Measurements from ENCODE around the gene TBC1D10A. TPM values are rescaled to one million over a fixed set of nuclear protein-coding genes. Genes with fewer than 3 reads are reported as not detected.

Gene TBC1D10A
- total RNA-seq, 2 donors from 2014 or later: 34.3 to 35.8 TPM

DNA sequence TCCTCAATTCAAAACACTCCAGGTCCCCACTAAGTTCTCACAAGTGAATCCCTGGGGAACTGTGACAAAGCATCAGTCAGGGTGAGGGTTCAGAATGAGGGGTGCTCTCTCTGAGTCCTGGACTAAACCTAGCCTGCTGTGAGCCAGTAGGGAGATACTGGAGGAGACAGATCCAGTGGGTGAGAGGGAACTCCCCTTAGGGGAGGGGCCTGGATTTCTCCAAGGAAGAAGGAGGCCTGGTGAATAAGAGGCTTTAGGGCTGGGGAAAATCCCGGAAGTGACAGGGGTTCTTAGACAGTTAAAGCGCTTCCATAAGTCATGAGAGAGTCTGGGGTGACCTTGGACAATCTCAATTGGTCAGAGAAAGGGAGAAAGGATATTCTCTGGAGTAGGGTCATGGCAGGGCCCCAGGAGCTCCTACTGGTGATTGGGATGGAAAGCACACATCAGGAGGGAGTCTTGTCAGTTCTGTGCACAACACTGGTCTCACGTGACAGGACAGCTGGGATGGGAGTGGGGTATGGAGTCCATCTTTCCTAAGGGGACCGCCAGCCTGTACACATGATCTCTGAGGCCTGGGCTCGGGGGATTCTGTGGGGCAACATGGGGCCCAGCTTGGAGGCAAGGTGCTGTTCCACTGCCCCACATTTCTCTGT is 1.5 kb downstream of the TBC1D10A start:
- H3K9ac ChIP-seq (ENCODE audit: low read depth in 2 of 2, low read length in 2 of 2): peak overlapping the region; percentile 82 to 94
- intact Hi-C loops (cut with DNase I): no loop called here
- peaks cover 7% of the 10 kb centered on the region for H3K4me1 ChIP-seq

DNA sequence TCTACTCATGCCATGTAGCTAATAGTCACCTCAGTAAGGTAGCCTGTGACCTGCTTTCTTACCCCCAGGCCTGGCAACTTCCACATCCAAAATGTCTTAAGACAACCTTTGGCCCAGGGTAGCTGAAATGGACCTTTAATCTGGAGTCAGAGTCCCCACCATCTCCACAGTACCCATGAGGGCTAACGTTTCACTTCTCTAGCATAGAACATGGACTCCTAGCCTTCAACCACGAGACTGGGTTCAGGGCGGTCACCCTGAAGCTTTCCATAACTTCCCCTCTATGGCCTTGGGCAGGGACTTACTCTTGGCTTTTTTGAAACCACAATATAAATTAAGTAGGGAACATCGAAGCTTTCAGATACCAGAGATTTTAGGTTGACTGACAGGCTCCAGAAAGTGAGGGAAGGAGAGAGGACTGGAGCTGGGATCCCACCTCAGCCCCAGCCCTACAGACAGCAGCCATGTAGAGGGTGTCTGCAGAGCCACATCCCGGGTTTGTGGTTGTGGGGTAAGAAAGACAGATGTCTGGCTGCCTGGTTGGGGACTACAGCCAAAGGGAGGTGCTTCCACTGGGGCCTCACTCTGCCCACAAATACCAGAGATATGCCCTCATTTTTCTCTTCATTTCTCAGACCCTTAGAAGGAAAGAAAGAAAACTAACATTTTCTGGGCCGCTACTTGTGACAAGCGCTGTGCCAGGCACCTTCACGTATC is 2.6 kb downstream of the TBC1D10A start:
- Histone ChIP-seq H3K27ac (peak overlapping the region; percentile 87), H3K4me1 (peaks cover 7% of the 10 kb centered on the region), H3K9me3 (no peaks in the 10 kb centered on the region), H3K9ac (ENCODE audit: low read depth in 2 of 2, low read length in 2 of 2) (no peak overlapping the region), H3K27me3 (no peaks in the 10 kb centered on the region), H3K36me3 (no peaks in the 10 kb centered on the region), H3K4me3 (no peak overlapping the region)
- DNase-seq: no peak
- intact Hi-C loops (cut with DNase I): no loop called here
- TF ChIP-seq, protein P1, sequence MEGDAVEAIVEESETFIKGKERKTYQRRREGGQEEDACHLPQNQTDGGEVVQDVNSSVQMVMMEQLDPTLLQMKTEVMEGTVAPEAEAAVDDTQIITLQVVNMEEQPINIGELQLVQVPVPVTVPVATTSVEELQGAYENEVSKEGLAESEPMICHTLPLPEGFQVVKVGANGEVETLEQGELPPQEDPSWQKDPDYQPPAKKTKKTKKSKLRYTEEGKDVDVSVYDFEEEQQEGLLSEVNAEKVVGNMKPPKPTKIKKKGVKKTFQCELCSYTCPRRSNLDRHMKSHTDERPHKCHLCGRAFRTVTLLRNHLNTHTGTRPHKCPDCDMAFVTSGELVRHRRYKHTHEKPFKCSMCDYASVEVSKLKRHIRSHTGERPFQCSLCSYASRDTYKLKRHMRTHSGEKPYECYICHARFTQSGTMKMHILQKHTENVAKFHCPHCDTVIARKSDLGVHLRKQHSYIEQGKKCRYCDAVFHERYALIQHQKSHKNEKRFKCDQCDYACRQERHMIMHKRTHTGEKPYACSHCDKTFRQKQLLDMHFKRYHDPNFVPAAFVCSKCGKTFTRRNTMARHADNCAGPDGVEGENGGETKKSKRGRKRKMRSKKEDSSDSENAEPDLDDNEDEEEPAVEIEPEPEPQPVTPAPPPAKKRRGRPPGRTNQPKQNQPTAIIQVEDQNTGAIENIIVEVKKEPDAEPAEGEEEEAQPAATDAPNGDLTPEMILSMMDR (IDR thresholded peaks at IDR 0.05): no peak

More for the DNA sequence above, 1.5 kb downstream of the TBC1D10A start:
- peak overlapping the region; percentile 93 for H3K4me3 ChIP-seq
- H3K9me3 ChIP-seq: no peaks in the 10 kb centered on the region
- TF ChIP-seq, protein P1 (IDR thresholded peaks at IDR 0.05): no peak
- no peaks in the 10 kb centered on the region for H3K36me3 ChIP-seq
- H3K27ac ChIP-seq: peak overlapping the region; percentile 87
- peak; percentile 80 for DNase-seq
- no peaks in the 10 kb centered on the region for H3K27me3 ChIP-seq

DNA sequence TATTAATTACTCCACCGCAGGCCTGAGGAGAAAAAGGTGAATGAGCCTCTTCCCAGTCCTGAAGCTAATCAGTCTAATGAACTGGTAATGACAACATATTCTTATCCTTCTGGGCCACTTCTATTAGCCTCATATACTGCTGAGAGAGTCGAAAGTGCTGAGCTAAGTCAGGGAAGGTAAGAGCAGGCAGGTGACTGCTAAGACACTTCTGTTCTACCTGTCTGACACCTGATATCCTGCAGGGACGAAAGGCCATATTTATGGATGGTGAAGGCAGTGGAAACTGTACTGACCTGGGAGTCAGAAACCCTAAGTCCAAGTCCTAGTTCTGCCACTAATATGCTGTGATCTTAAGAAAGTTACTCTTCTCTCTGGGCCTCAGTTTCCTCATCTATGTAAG is 3.5 kb downstream of the TBC1D10A start:
- Histone ChIP-seq H3K36me3 (no peaks in the 10 kb centered on the region), H3K9ac (ENCODE audit: low read depth in 2 of 2, low read length in 2 of 2) (no peak overlapping the region), H3K9me3 (no peaks in the 10 kb centered on the region), H3K27ac (no peak overlapping the region), H3K27me3 (no peaks in the 10 kb centered on the region), H3K4me3 (no peak overlapping the region), H3K4me1 (peaks cover 8% of the 10 kb centered on the region)
- DNase-seq: no peak
- TF ChIP-seq, protein P1 (IDR thresholded peaks at IDR 0.05): no peak
- intact Hi-C loops (cut with DNase I): no loop called here

DNA sequence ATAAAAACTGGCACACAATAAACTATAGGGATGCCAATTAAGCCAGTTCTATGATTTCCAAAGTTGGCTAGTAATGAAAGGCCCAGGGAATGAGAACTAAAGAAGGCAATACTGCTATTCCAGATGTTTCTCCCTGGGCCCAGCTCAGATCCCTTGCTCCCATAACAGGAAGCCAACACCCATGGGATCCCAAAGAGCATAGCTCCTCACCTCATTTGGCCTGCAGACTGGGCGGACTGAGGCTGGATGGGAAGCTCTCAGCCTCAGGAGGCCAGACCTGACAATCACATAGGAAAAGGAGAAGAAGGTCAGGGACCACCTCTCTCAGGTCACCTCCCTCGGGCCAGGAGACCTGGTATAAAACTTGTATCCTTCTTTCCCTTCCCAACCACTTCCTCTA is 5.3 kb downstream of the TBC1D10A start:
- no peaks in the 10 kb centered on the region for H3K36me3 ChIP-seq
- H3K4me3 ChIP-seq: no peak overlapping the region
- H3K27ac ChIP-seq: no peak overlapping the region
- no peak for DNase-seq
- H3K4me1 ChIP-seq: peaks cover 13% of the 10 kb centered on the region
- no peak overlapping the region for H3K9ac ChIP-seq (ENCODE audit: low read depth in 2 of 2, low read length in 2 of 2)
- intact Hi-C loops (cut with DNase I): no loop called here
- H3K9me3 ChIP-seq: no peaks in the 10 kb centered on the region
- TF ChIP-seq, protein P1 (IDR thresholded peaks at IDR 0.05): no peak
- no peaks in the 10 kb centered on the region for H3K27me3 ChIP-seq

DNA sequence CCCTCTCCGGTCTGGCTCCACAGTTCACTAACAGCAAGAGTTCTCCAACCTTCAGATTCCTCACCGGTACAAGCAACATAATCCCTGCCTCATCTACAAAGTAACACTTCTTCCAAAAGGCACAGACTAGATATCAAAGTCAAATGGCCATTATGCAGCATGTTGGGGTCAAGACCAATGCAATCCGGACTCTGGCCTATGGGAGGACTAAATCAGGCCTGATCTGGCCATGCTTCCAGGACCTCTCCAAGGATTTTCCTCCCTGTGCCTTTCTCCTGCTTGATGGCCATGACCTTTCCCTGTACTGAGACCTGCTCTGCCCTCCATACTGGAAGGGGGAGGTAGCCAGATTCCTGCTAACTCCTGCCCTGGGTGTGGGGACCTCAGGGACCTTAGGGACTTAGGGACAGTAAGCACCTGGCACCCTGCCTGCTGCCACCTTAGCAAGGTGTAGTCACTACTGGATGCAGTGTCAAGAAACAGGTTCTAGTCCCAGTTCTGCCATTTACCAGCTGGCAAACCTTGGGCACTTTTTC is 6.7 kb downstream of the TBC1D10A start:
- no peak for DNase-seq
- no peak overlapping the region for H3K9ac ChIP-seq (ENCODE audit: low read depth in 2 of 2, low read length in 2 of 2)
- H3K36me3 ChIP-seq: no peaks in the 10 kb centered on the region
- intact Hi-C loops (cut with DNase I): no loop called here
- H3K4me3 ChIP-seq: no peak overlapping the region
- no peaks in the 10 kb centered on the region for H3K27me3 ChIP-seq
- peaks cover 9% of the 10 kb centered on the region for H3K4me1 ChIP-seq
- TF ChIP-seq, protein P1 (IDR thresholded peaks at IDR 0.05): no peak
- no peaks in the 10 kb centered on the region for H3K9me3 ChIP-seq
- no peak overlapping the region for H3K27ac ChIP-seq

All from colonic mucosa (tissue), 4 donors.